ENCODE data around the gene CLIC6. TPM values are rescaled to one million over a fixed set of nuclear protein-coding genes. Genes with fewer than 3 reads are reported as not detected.
"Not testable (repeated sequence)": the region's sequence is repeated elsewhere in the genome, so short reads cannot be mapped to it uniquely, and the experiment has no call there.

Gene CLIC6
- total RNA-seq, 3 donors from 2014 or later, result 0.96 to 4.8 (median 3.0) TPM

DNA sequence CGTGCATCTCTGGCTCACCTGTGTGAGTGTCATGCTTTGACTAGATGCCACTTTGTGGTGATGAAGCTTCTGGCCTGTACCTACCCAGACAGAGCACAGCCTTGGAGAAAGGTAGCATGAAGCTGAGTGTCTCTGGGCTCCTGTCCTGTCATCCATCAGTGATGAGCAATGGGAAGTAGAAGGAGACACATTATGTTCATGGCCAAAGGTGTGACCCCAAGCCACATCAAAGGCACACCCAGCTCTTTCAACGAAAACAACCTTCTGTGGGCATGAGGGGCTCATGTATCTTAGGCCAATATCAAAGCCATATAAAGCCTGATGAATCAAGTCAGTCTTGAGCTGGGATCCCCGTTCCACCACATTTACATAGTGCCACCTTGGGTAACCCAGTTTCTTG, 1.0 kb upstream of the CLIC6 start:
- intact Hi-C loops (cut with DNase I, micrococcal nuclease), result no loop called here

DNA sequence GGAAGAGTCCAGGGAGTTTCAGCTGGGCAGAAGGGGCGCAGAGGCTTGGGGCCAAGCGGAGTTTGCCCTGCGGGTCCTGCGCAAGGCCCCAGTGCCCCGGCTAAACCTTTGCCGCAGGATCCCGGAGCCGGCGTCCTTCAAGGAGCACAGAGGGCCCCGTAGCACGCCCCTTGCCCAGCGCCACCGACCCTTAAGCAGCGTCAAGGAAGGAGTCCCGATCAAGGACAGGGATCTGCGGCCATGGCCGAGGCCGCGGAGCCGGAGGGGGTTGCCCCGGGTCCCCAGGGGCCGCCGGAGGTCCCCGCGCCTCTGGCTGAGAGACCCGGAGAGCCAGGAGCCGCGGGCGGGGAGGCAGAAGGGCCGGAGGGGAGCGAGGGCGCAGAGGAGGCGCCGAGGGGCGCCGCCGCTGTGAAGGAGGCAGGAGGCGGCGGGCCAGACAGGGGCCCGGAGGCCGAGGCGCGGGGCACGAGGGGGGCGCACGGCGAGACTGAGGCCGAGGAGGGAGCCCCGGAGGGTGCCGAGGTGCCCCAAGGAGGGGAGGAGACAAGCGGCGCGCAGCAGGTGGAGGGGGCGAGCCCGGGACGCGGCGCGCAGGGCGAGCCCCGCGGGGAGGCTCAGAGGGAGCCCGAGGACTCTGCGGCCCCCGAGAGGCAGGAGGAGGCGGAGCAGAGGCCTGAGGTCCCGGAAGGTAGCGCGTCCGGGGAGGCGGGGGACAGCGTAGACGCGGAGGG, 520 bp downstream of the CLIC6 start:
- no peaks in the 10 kb centered on the region for H3K36me3 ChIP-seq (ENCODE audit: low read depth)
- intact Hi-C loops (cut with DNase I, micrococcal nuclease), result no loop called here
- peaks cover 10% of the 10 kb centered on the region for H3K4me1 ChIP-seq (ENCODE audit: low read depth)
- TF ChIP-seq, protein P1, sequence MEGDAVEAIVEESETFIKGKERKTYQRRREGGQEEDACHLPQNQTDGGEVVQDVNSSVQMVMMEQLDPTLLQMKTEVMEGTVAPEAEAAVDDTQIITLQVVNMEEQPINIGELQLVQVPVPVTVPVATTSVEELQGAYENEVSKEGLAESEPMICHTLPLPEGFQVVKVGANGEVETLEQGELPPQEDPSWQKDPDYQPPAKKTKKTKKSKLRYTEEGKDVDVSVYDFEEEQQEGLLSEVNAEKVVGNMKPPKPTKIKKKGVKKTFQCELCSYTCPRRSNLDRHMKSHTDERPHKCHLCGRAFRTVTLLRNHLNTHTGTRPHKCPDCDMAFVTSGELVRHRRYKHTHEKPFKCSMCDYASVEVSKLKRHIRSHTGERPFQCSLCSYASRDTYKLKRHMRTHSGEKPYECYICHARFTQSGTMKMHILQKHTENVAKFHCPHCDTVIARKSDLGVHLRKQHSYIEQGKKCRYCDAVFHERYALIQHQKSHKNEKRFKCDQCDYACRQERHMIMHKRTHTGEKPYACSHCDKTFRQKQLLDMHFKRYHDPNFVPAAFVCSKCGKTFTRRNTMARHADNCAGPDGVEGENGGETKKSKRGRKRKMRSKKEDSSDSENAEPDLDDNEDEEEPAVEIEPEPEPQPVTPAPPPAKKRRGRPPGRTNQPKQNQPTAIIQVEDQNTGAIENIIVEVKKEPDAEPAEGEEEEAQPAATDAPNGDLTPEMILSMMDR (IDR thresholded peaks at IDR 0.05), result no peak
- no peak overlapping the region for H3K4me3 ChIP-seq
- ATAC-seq (peak; percentile 54), DNase-seq (peak in 1 of 3 donors; percentile 50)
- no peaks in the 10 kb centered on the region for H3K9me3 ChIP-seq

More for the DNA sequence above, 1.0 kb upstream of the CLIC6 start:
- TF ChIP-seq, protein P1 (IDR thresholded peaks at IDR 0.05), result no peak
- DNase-seq (no peak), ATAC-seq (no peak)
- Histone ChIP-seq H3K36me3 (ENCODE audit: low read depth) (no peaks in the 10 kb centered on the region), H3K4me3 (no peak overlapping the region), H3K9me3 (no peaks in the 10 kb centered on the region), H3K4me1 (ENCODE audit: low read depth) (peaks cover 10% of the 10 kb centered on the region)

DNA sequence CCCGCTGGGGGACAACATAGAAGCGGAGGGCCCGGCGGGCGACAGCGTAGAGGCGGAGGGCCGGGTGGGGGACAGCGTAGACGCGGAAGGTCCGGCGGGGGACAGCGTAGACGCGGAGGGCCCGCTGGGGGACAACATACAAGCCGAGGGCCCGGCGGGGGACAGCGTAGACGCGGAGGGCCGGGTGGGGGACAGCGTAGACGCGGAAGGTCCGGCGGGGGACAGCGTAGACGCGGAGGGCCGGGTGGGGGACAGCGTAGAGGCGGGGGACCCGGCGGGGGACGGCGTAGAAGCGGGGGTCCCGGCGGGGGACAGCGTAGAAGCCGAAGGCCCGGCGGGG, 1.1 kb downstream of the CLIC6 start:
- not testable (repeated sequence) for ATAC-seq

DNA sequence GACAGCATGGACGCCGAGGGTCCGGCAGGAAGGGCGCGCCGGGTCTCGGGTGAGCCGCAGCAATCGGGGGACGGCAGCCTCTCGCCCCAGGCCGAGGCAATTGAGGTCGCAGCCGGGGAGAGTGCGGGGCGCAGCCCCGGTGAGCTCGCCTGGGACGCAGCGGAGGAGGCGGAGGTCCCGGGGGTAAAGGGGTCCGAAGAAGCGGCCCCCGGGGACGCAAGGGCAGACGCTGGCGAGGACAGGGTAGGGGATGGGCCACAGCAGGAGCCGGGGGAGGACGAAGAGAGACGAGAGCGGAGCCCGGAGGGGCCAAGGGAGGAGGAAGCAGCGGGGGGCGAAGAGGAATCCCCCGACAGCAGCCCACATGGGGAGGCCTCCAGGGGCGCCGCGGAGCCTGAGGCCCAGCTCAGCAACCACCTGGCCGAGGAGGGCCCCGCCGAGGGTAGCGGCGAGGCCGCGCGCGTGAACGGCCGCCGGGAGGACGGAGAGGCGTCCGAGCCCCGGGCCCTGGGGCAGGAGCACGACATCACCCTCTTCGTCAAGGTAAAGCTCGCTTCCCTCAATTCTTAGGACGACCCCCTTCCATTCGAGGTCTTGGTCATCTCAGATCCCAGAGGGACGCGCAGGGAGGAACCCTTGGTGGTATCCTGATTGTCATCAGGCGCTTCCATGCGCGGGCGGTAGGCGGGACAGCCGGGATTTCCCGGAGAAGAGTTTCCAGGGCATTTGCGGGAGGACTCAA, 1.6 kb downstream of the CLIC6 start:
- DNase-seq (peak in 1 of 3 donors; percentile 56), ATAC-seq (peak; percentile 49)
- Histone ChIP-seq H3K4me1 (ENCODE audit: low read depth) (peaks cover 10% of the 10 kb centered on the region), H3K4me3 (no peak overlapping the region), H3K9me3 (no peaks in the 10 kb centered on the region), H3K36me3 (ENCODE audit: low read depth) (no peaks in the 10 kb centered on the region)
- intact Hi-C loops (cut with DNase I, micrococcal nuclease), result no loop called here
- TF ChIP-seq, protein P1 (IDR thresholded peaks at IDR 0.05), result no peak

More for the DNA sequence above, 1.1 kb downstream of the CLIC6 start:
- peaks cover 10% of the 10 kb centered on the region for H3K4me1 ChIP-seq (ENCODE audit: low read depth)
- H3K9me3 ChIP-seq; H3K4me3 ChIP-seq; DNase-seq; intact Hi-C loops (cut with DNase I, micrococcal nuclease); H3K36me3 ChIP-seq (ENCODE audit: low read depth): not testable (repeated sequence)

DNA sequence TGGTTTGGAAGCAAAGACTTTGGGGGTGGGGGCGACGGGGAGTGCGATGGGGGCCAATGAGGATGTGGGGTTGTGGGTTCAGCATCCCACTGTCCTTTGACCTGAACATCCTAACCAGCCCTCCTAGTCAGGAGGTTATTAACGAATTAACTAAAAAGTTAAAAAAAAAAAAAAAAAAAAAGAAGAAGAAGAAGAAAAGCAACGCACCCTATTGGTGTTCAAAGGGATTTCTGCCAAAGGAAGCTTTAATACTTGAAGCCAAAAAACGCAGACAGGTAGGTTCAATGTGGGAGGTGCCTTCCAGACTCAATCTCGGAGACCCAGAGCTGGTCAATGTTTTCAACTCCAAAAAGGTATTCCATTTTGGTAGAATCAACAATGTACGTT, 2.2 kb downstream of the CLIC6 start:
- Histone ChIP-seq H3K4me1 (ENCODE audit: low read depth) (peaks cover 10% of the 10 kb centered on the region), H3K4me3 (no peak overlapping the region), H3K36me3 (ENCODE audit: low read depth) (no peaks in the 10 kb centered on the region), H3K9me3 (no peaks in the 10 kb centered on the region)
- ATAC-seq (no peak), DNase-seq (no peak)
- TF ChIP-seq, protein P1 (IDR thresholded peaks at IDR 0.05), result no peak
- intact Hi-C loops (cut with DNase I, micrococcal nuclease), result no loop called here

DNA sequence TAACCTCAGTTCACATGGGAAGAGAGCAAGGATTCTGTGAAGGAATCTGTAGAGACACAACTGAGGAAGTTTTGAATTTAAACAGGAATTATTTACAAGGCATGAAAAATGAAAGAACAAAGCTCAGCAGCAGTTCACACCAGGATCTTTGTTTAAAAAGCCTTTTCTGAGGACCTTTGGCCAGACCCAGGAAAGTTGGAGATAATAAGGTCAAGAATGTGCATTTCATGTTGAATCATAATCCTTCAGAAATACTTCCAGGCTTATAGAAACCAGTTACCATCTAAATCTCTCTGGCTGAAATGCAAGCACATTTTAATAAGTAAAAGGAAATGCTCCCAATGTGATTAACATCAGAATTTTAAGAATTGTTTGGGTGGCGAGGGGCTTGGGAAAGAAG, 2.7 kb downstream of the CLIC6 start:
- DNase-seq, result no peak

More for the DNA sequence above, 2.7 kb downstream of the CLIC6 start:
- intact Hi-C loops (cut with DNase I, micrococcal nuclease), result no loop called here
- Histone ChIP-seq H3K9me3 (no peaks in the 10 kb centered on the region), H3K36me3 (ENCODE audit: low read depth) (no peaks in the 10 kb centered on the region), H3K4me1 (ENCODE audit: low read depth) (peaks cover 10% of the 10 kb centered on the region), H3K4me3 (no peak overlapping the region)
- no peak for ATAC-seq
- TF ChIP-seq, protein P1 (IDR thresholded peaks at IDR 0.05), result no peak
